Epithelial cell of esophagus (primary cell): ENCODE measurements around the gene SIK3.

Experiments used
- DNase-seq: peaks from one replicate; pipeline ENCODE4 v3.0.0; 2010; ENCODE audit warnings: low read depth
- H3K4me3 ChIP-seq: 2 replicates; pipeline ENCODE4 v1.5.1; 2011; ENCODE audit warnings: mild to moderate bottlenecking, low read length, control low read depth
- TF ChIP-seq, protein P1 (sequence below): IDR thresholded peaks from 2 replicates; pipeline ENCODE4 v1.5.1; 2011; ENCODE audit warnings: low read depth, mild to moderate bottlenecking, low read length, control low read depth, inconsistent platforms; ENCODE audit not compliant: insufficient read depth; ENCODE audit errors: missing control alignments

SIK3 gene

DNA sequence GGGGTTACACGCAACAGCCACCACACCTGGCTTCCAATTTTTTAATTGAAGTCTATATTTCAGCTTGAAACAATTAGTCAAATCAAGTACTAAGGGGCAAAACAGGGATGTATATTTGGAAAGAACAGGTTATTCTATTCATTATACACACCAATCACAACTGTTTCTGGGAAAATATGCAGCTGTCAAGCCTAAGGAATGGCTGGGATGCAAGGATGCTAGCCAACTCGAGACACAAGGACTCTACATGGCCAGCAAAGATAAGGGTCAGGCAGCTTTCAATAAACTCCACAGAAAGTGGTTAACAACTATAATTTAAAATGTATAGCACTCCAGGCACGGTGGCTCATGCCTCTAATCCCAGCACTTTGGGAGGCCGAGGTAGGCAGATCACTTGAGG is 134.0 kb downstream of the SIK3 start:
- no peak for DNase-seq
- H3K4me3 ChIP-seq = no peak overlapping the region
- TF ChIP-seq, protein P1, sequence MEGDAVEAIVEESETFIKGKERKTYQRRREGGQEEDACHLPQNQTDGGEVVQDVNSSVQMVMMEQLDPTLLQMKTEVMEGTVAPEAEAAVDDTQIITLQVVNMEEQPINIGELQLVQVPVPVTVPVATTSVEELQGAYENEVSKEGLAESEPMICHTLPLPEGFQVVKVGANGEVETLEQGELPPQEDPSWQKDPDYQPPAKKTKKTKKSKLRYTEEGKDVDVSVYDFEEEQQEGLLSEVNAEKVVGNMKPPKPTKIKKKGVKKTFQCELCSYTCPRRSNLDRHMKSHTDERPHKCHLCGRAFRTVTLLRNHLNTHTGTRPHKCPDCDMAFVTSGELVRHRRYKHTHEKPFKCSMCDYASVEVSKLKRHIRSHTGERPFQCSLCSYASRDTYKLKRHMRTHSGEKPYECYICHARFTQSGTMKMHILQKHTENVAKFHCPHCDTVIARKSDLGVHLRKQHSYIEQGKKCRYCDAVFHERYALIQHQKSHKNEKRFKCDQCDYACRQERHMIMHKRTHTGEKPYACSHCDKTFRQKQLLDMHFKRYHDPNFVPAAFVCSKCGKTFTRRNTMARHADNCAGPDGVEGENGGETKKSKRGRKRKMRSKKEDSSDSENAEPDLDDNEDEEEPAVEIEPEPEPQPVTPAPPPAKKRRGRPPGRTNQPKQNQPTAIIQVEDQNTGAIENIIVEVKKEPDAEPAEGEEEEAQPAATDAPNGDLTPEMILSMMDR = no peak

DNA sequence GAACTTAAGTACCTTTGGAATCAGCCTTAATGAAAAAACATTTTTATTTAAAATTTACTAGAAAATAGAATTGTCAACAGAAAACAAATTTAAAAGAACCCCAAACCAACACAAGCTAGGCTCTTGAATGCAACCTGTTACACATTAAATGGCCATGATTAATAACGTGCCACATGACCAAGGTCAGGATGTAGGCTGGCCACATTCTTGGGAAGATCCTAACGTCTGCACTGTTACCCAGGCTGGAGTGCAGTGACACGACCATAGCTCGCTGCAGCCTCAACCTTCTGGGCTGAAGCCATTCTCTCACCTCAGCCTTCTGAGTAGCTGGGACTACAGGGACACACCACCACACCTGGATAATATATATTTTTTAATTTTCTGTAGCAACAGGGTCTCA is 134.4 kb downstream of the SIK3 start:
- DNase-seq = no peak
- no peak overlapping the region for H3K4me3 ChIP-seq
- TF ChIP-seq, protein P1 = no peak

DNA sequence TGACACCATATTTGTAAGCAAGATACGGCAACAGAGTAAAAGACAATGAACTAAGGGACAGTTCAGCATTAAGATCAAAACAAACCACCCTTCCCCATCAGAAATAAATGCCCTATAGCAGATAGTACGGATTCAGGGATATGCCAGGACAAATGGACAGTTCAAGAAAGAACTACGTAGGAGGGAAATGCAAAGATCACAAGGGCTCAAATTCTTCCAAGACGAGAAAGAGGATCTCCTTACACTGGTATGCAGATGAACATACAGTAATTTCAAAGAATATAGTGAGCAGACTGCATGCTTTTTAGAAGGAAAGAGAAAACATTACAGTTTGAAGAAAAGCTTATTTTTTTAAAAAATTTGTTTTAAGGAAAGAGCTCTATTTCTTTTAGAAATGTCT is 136.1 kb downstream of the SIK3 start:
- DNase-seq = no peak
- TF ChIP-seq, protein P1 = no peak

DNA sequence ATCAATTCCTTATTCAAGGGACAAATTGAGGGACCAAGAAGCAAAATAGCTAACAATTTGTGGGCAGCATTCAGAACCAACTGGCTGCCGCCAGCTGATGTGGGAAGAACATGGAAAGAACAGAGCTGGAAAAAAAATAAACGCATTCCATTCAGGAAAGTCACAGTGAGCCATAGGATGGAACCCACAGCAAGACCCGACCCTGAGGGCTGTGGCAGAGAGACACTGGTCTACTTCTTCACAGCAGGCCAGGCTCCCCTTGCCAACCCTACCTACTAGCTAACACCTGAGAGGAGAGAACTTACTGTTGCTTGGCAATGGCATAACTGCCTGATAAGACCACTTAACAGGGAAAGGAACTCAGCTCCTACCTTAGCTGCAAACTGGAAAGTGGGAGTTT is 137.3 kb downstream of the SIK3 start:
- TF ChIP-seq, protein P1 = no peak
- H3K4me3 ChIP-seq = no peak overlapping the region
- DNase-seq = peak; percentile 66

More for the DNA sequence above, 136.1 kb downstream of the SIK3 start:
- no peak overlapping the region for H3K4me3 ChIP-seq

DNA sequence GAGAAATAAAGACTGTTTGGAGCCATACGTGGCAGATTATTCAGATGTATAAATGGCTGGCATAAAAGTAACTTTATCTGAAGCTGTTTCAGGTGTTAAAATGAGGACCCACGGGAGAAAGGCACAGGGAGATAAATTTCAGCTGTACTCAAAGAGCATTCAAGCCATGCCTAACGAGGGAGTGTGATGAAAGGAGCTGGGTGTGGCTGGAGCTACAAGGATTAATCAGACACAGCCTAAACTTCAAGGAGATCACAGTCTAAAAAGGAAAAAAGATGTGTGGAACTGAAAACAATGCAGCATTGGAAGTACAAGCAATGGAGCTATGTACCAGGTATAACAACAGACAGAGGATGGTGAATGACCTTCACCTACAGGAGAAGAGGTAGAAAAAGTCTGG is 140.0 kb downstream of the SIK3 start:
- peak; percentile 52 for DNase-seq
- TF ChIP-seq, protein P1 = no peak

DNA sequence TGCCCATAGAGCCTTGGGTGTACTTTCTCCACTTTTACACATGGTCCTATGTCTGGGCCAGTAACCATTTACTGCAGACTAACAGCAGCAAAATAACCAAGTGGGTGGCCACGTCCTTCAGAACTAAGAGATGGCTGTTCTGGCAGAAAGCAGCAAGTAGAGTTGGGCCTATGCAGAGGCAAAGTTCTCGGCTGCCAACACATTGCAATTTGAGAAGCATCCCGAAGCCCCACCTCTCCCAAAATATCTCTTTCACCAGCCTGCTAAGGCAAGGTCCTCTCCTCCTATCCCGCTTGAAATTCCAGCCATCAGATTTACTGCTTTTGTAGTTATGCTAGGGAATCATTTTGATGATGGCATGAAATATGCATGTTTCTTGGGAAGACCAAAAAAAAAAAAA is 142.3 kb downstream of the SIK3 start:
- TF ChIP-seq, protein P1 = no peak
- DNase-seq = no peak
- H3K4me3 ChIP-seq = no peak overlapping the region

More for the DNA sequence above, 140.0 kb downstream of the SIK3 start:
- no peak overlapping the region for H3K4me3 ChIP-seq

DNA sequence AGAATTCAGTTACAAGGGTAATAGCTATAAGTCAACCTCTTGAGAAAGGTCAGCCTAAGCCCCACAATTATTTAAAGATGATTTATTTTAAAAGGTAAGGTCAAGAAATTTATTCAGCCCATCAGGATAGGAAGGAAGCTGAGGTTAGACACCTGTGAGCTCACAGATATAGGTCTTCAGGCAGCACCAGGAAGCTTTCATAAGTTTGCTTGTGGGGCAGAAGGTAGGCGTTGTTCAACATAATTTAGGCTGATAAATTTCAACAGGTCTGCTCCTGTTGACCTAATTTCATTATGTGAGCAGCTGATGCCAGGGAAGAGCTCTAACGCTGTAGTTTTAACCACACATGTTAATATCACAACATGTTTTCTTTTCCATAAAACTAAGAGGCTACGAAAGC is 142.7 kb downstream of the SIK3 start:
- TF ChIP-seq, protein P1 = no peak
- DNase-seq = no peak
- no peak overlapping the region for H3K4me3 ChIP-seq
